GM21717 (cell line): ENCODE results near the gene ZNF444.
"Not testable (repeated sequence)": the region's sequence is repeated elsewhere in the genome, so short reads cannot be mapped to it uniquely, and the experiment has no call there.

Experiments used
- ATAC-seq: cut with Tn5 transposase; IDR thresholded peaks from one replicate; pipeline ENCODE4 v1.9.1; 2021; ENCODE audit warnings: mild to moderate bottlenecking, moderate library complexity; ENCODE audit not compliant: unreplicated experiment

The ZNF444 gene

DNA sequence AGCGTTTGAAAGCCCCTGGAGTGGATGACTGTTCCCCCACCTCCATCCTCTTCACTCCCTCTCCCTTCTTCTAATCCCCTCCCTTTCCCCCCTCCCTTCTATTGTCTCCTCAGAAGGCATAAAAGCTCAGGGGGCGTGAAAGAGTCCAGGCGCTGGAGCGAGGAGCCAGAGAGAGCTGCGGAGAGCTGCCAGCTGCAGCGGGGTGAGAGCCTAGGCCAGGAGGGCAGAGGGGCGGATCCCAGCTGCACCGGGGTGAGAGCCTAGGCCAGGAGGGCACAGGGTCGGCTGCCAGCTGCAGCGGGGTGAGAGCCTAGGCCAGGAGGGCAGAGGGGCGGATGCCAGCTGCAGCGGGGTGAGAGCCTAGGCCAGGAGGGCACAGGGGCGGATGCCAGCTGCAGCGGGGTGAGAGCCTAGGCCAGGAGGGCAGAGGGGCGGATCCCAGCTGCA lies 34.8 kb downstream of the ZNF444 start, which contains the start of gene GALP:
Gene GALP (plus strand): TSS at position 148 of the 447 bp plus-strand sequence. CDS start 1,101 bp downstream, outside the sequence.
- ATAC-seq, result not testable (repeated sequence)

- ATAC-seq, result not testable (repeated sequence)
Observed at GRCh38 chr19:56176310-56176709, 35.2 kb downstream of the ZNF444 start.

GRCh38 chr19:56176881-56177280 lies 35.8 kb downstream of the ZNF444 start:
- no peak for ATAC-seq

DNA sequence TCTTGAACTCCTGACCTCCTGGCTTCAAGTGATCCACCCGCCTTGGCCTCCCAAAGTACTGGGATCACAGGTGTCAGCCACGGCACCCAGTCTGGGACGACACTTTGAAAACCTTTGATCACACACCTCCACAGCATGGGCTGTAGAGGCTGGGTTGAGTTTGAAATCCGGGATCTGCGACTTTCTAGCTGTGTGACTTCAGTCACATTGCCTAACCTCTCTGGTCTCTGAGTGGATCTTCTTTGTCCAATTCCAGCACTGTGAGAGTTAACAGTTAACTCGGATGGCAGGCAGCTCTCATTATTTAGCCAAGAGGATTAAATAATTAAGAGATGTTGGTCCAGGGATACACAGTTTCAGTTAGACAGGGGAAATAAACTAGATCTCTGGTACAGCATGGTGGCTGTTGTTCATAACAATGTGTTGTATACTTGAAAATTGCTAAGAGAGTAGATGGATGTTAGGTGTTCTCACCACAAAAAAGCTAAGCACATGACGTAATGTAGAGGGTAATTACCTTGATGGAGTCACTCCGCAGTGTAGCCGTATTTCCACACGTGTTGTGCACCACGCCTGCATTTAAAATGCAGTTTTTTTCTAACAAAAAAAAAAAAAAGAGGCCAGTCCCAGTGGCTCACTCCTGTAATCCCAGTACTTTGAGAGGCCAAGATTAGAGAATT lies 36.6 kb downstream of the ZNF444 start:
- ATAC-seq, result no peak

GRCh38 chr19:56189785-56190184 lies 48.7 kb downstream of the ZNF444 start:
- ATAC-seq, result no peak

- ATAC-seq, result no peak
Observed at GRCh38 chr19:56191115-56191514, 50.0 kb downstream of the ZNF444 start.

DNA sequence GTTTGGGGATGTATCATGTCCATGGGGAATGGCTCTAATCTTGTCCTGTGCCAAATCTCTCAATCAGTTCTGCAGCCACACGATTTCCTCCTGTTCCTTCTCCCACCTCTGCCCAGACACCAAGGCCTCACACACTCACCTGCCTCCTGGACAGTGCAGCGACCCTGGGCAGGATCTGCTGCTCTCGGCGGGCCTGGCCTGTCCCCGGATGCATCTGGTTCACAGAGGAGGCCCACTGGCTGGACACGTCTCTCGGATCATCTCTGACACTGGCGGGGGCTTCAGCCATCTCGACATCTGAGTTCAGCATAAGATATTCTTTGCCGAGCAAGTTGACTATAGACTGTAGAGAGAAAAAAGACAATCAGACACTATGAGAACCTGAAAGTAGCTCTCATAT lies 50.6 kb downstream of the ZNF444 start:
- no peak for ATAC-seq

DNA sequence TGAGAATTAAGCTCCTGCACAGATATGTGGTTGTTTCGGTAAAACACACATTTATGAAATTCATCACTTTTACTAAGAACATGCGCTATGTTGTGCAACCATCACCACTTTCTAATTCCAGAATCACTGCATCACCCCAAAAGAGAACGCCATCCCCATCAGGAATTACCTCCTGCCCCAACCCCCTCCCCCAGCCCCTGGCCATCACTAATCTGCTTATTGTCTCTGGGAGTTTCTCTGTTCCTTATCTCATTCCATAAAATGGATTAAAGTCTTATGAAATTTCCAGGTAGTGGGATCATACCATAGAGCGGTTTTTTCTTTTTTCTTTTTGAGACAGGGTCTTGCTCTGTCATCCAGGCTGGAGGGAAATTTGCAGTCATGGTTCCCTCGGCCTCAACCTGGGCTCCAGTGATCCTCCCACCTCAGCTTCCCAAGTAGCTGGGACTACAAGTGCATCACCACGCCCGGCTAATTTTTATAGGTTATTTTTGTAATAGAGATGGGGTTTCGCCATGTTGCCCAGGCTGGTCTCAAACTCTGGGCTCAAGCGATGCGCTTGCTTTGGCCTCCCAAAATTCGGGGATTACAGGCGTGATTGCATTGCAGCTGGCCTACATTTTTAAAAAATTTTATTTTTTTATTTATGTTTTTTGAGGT lies 53.0 kb downstream of the ZNF444 start:
- ATAC-seq, result no peak

DNA sequence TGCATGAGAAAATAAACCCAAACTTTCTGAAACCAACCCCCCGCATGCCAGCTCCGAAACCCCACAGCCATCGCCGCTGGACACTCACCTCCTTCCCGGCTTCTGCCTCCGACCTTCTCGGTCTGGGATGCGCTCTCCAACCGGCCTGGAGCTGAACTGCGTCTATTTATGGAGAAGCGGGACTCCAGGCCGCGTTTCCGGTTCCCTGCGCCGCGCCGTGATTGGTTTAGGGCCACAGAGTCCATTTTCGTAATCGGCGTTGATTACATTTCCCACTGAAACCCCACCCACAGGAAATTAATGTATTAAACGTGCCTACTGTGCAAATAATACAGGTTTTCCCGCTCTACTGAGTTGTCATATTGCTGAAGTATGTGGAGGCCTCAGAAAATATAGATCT lies 56.6 kb downstream of the ZNF444 start, which contains the start of gene ZSCAN5B:
Gene ZSCAN5B (minus strand): TSS at position 138 of the 400 bp plus-strand sequence. CDS start 4,731 bp downstream, outside the sequence.
- not testable (repeated sequence) for ATAC-seq

DNA sequence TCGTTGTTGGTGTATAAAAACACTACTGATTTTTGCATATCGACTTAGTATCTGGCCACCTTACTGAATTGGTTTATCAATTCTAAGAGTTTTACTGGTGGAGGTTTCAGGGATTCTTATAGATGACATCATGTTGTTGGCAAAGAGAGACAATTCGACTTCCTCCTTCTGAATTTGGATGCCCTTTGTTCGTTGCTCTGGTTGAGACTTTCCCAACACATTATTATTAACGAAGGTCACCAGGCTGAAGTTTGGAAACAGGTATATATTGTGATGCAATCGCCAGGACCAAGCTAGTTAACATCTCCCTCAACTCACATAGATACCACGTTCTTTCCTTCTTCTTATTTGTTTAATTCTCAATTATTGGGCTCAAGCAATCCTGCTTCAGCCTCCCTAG lies 58.6 kb downstream of the ZNF444 start:
- ATAC-seq, result no peak

DNA sequence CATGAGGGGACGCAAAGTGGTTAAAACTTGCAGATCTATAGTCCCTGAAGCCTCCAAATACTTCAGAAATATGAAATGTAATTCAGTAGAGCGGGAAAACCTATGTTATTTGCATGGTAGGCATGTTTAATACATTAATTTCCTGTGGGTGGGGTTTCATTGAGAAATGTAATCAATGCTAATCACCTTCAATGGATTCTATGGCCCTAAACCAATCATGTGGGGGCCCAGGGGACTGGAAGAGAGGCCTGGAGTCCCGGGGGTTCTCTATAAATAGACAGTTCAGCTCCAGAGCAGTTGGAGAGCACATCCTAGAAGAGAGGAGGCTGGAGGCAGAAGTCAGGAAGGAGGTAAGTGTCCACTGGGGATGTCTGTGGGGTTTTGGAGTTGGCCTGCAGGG lies 60.9 kb downstream of the ZNF444 start, which contains the start of gene ZSCAN5C:
Gene ZSCAN5C (plus strand): TSS at position 301 of the 400 bp plus-strand sequence. CDS start 3,641 bp downstream, outside the sequence.
- ATAC-seq, result no peak

GRCh38 chr19:56207581-56207980 lies 66.5 kb downstream of the ZNF444 start:
- ATAC-seq, result not testable (repeated sequence)

- ATAC-seq, result no peak
Observed at GRCh38 chr19:56209091-56209490, 68.0 kb downstream of the ZNF444 start.

DNA sequence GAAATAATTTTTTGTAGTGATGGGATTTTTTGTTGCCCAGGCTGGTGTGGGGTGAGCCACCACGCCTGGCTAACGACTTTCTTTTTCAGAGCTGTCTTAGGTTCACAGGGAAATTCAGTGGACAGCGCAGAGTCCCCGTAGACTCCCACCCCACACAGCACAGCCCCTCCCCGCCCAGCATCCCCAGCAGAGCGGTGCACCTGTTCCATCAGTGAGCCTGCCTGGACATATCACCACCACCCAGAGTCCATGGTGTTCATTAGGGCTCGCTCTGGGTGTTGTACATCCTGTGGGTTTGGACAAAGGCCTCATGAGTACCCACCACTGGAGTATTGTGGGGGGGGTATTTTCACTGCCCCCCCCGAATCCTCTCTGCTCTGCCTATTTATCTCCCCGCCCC lies 68.9 kb downstream of the ZNF444 start:
- not testable (repeated sequence) for ATAC-seq
